HG03575 (cell line): ENCODE results near the gene EGFL8.

Experiments
- ATAC-seq: cut with Tn5 transposase; IDR thresholded peaks from one replicate; pipeline ENCODE4 v1.9.1; 2021; ENCODE audit not compliant: unreplicated experiment, insufficient number of reproducible peaks, low FRiP score; ENCODE audit errors: extremely low read depth

The EGFL8 gene

GRCh38 chr6:32164295-32164694 lies at the start of gene EGFL8:
Gene EGFL8, plus strand, starts transcription at chr6:32164595. Its CDS starts 1,571 bp downstream, at chr6:32166166.
- no peak for ATAC-seq

- no peak for ATAC-seq
Measured at GRCh38 chr6:32114796-32115195, 49.6 kb upstream of the EGFL8 start.

GRCh38 chr6:32115623-32116022 lies 48.8 kb upstream of the EGFL8 start:
- no peak for ATAC-seq

GRCh38 chr6:32116674-32117073 lies 47.7 kb upstream of the EGFL8 start:
- ATAC-seq = no peak

- no peak for ATAC-seq
Measured at GRCh38 chr6:32117461-32117860, 46.9 kb upstream of the EGFL8 start.

- ATAC-seq = no peak
Measured at GRCh38 chr6:32118782-32119628, 45.4 kb upstream of the EGFL8 start.

GRCh38 chr6:32120573-32121059 lies 43.8 kb upstream of the EGFL8 start:
- ATAC-seq = no peak

GRCh38 chr6:32123681-32124080 lies 40.7 kb upstream of the EGFL8 start:
- ATAC-seq = no peak

GRCh38 chr6:32126880-32127279 lies 37.5 kb upstream of the EGFL8 start:
- no peak for ATAC-seq

GRCh38 chr6:32127409-32127716 lies 37.0 kb upstream of the EGFL8 start:
- ATAC-seq = no peak

- peak; percentile 68 for ATAC-seq
Measured at GRCh38 chr6:32127717-32128592, 36.4 kb upstream of the EGFL8 start, which contains the start of gene ATF6B. Gene ATF6B, minus strand, starts transcription at chr6:32128246. Its CDS starts 39 bp downstream, at chr6:32128207.

GRCh38 chr6:32128751-32129296 lies 35.6 kb upstream of the EGFL8 start:
- no peak for ATAC-seq

- no peak for ATAC-seq
Measured at GRCh38 chr6:32129297-32130088, 34.9 kb upstream of the EGFL8 start.

GRCh38 chr6:32131439-32131948 lies 32.9 kb upstream of the EGFL8 start:
- no peak for ATAC-seq

GRCh38 chr6:32132110-32132509 lies 32.3 kb upstream of the EGFL8 start:
- ATAC-seq = no peak

GRCh38 chr6:32133786-32134185 lies 30.6 kb upstream of the EGFL8 start:
- no peak for ATAC-seq

GRCh38 chr6:32137454-32137853 lies 26.9 kb upstream of the EGFL8 start:
- no peak for ATAC-seq

GRCh38 chr6:32139590-32139989 lies 24.8 kb upstream of the EGFL8 start:
- no peak for ATAC-seq
